NB4 (cell line): ENCODE results near the gene FOXO4.

ENCODE experiments used
- DNase-seq: peaks from one replicate; pipeline ENCODE4 v3.0.0; 2010; ENCODE audit warnings: low read depth
- H3K4me3 ChIP-seq: one replicate; pipeline ENCODE4 v1.5.1; 2011; ENCODE audit warnings: mild to moderate bottlenecking, low read depth, low read length, moderate library complexity
- MYC ChIP-seq: IDR thresholded peaks from 2 replicates; pipeline ENCODE4 v1.6.1; 2011; ENCODE audit warnings: low read depth, low read length
- POLR2A ChIP-seq: IDR thresholded peaks from 2 replicates; pipeline ENCODE4 v1.6.1; 2011; ENCODE audit warnings: mild to moderate bottlenecking; ENCODE audit not compliant: insufficient read length; ENCODE audit errors: extremely low read depth
- TF ChIP-seq, protein P1 (sequence below): IDR thresholded peaks from one replicate; pipeline ENCODE4 v1.5.1; 2012; ENCODE audit warnings: low read depth, low read length
- TF ChIP-seq, protein P2 (sequence below): IDR thresholded peaks from 2 replicates; pipeline ENCODE4 v1.6.1; 2011; ENCODE audit warnings: low read depth, low read length

FOXO4 gene

DNA sequence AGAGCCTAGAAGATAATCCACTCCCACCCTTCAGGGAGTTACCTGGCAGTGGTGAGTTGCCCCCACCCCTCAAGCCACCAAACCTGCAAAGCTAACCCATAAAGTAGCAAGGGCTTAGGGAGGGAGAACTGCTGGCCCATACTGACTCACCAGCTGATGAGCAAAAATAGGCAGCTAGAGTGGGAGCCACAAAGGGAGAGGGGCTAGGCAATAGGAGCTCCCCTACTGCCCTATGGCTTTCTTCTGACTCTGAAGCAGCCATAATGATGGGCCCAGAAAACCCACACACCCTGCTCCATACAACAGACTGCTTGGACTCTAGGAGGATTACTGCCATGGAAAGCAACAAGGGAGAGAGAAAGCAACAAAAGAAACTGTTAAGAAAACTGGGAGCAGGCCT is 35.5 kb upstream of the FOXO4 start:
- no peak for DNase-seq
- TF ChIP-seq MYC (no peak), POLR2A (no peak)
- TF ChIP-seq, protein P1, sequence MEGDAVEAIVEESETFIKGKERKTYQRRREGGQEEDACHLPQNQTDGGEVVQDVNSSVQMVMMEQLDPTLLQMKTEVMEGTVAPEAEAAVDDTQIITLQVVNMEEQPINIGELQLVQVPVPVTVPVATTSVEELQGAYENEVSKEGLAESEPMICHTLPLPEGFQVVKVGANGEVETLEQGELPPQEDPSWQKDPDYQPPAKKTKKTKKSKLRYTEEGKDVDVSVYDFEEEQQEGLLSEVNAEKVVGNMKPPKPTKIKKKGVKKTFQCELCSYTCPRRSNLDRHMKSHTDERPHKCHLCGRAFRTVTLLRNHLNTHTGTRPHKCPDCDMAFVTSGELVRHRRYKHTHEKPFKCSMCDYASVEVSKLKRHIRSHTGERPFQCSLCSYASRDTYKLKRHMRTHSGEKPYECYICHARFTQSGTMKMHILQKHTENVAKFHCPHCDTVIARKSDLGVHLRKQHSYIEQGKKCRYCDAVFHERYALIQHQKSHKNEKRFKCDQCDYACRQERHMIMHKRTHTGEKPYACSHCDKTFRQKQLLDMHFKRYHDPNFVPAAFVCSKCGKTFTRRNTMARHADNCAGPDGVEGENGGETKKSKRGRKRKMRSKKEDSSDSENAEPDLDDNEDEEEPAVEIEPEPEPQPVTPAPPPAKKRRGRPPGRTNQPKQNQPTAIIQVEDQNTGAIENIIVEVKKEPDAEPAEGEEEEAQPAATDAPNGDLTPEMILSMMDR, result no peak
- TF ChIP-seq, protein P2, sequence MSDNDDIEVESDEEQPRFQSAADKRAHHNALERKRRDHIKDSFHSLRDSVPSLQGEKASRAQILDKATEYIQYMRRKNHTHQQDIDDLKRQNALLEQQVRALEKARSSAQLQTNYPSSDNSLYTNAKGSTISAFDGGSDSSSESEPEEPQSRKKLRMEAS, result no peak
- H3K4me3 ChIP-seq, result no peak overlapping the region

DNA sequence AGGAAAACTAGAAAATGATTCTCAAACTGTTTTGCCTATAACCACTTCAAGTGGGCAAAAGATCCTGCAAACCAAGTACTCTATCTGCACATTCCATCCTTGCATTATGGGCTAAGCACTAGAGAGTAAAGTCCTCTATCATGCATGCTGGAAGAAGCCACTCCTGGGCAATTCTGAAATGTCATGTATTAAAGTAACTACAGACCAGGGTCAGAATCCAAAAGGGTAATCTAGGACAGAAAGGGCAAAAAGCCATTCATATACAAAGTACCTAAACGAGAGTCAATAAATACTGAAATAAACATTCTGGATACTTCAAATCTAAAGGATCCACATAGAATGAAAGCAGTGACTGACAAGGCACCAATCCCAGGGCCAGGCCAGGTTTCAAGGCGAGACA is 28.6 kb upstream of the FOXO4 start:
- DNase-seq, result no peak
- peak overlapping the region; percentile 94 for H3K4me3 ChIP-seq
- no peak for TF ChIP-seq POLR2A
- TF ChIP-seq, protein P1, result no peak
- TF ChIP-seq, protein P2, result no peak
- TF ChIP-seq MYC, result no peak

DNA sequence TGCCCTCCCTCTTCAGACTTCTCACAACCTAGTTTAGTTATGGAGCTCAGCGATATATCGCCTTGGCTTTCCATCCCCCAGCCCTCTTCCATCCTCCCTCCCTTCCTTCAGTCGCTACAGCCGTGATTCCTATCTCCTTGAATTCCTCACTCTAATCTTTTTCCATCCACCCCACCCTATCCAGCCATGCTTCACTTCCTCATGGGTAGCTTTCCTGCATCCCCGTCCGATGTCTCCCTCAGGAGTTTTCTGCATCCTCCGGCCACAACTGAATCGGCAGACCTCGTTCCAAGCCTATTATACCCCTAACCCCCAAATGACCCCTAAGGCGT is 28.0 kb upstream of the FOXO4 start:
- TF ChIP-seq, protein P2, result no peak; the same call in 1 of the 2 replicates
- TF ChIP-seq, protein P1, result no peak
- TF ChIP-seq MYC (no peak), POLR2A (no peak)
- no peak for DNase-seq
- peak overlapping the region; percentile 94 for H3K4me3 ChIP-seq

DNA sequence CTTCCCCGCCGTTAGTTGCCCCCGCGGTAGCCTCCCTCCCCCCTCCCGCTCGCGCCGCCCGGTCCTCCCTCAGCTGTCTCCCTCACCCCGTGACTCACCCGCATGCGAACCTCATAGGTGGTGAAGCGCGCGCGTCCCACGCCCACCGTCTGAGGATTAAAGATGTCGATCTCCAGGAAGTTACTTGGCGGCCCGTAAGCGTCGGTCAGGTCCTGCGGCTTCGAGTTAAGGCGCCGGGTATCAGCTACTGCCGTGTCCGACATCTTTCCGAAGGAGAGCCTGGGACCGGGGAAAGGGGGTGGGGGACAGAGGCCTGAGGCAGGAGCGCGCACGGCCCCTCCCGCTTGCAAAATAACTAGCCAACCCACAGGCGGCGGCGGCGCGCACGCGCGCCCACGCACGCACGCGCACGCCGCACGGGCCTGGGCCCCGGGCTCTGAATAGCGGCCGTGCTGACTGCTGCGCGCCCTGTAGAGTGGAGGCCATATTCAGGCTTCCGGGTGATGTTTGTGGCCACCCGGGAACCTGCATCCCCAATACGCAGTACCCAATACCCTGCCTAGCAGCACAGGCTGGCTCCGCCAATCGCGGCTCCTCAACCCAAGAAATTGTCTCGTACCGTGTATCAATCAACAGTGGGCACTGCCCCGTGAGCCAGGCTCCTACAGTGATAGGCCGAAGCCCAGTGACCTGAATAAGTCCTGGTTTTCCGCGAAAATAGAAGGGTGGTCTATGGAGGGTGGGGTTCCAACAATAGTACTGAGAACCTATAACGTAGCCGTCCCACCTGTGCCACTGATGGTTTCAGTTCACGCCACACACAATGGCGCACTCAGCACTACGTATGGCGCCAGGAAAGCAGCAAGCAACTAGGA is 27.4 kb upstream of the FOXO4 start, which contains the start of gene SNX12:
TSS of gene SNX12 (minus strand) at position 291 of the 875 bp plus-strand sequence. CDS start at position 263, 28 bp downstream.
- H3K4me3 ChIP-seq, result peak within 1 kb of the TSS; percentile 94
- peak; percentile 50; the same call in 1 of the 2 replicates for TF ChIP-seq MYC
- peak; percentile 53 for TF ChIP-seq POLR2A
- TF ChIP-seq, protein P2, result peak; percentile 59
- TF ChIP-seq, protein P1, result no peak
- peak; percentile 95 for DNase-seq

DNA sequence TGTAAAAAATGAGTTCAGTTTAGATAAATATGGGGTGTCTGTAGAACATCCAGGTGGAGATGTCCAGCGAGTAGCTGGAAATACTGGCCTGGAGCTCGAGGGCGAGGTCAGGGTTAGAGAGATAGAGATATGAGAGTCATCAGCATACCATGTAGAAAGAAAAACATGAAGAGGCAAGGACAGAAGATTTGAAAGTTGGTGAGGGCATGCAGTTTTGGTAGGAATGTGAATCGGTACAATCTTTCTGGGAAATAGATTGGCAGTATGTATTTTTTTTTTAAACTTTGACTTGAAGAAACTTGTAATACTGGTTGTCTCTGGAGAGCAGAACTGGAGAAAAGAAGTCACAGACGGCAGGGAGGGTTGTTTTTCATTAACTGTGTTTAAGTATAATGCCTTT is 25.1 kb upstream of the FOXO4 start:
- H3K4me3 ChIP-seq, result no peak overlapping the region
- TF ChIP-seq, protein P1, result no peak
- TF ChIP-seq POLR2A (no peak), MYC (no peak)
- TF ChIP-seq, protein P2, result no peak
- DNase-seq, result no peak
